ENCODE results near the gene RNF19B.

DNA sequence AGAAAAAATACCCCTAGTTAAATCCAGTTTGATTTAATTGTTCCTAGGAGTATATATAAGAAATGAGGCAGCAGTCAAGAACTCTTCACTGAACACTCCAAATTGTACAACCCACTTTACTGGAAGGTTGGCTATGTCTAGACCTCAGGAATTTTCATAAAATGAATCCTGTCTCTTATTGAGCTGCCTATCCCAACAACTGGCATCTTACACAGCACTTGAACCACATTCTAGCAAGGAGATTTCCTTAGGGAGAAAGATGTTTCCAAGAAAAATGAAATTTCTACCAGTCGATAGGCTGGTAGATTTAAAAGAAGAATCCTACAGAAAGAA is 16.3 kb downstream of the RNF19B start:
- TF ChIP-seq, protein P1, sequence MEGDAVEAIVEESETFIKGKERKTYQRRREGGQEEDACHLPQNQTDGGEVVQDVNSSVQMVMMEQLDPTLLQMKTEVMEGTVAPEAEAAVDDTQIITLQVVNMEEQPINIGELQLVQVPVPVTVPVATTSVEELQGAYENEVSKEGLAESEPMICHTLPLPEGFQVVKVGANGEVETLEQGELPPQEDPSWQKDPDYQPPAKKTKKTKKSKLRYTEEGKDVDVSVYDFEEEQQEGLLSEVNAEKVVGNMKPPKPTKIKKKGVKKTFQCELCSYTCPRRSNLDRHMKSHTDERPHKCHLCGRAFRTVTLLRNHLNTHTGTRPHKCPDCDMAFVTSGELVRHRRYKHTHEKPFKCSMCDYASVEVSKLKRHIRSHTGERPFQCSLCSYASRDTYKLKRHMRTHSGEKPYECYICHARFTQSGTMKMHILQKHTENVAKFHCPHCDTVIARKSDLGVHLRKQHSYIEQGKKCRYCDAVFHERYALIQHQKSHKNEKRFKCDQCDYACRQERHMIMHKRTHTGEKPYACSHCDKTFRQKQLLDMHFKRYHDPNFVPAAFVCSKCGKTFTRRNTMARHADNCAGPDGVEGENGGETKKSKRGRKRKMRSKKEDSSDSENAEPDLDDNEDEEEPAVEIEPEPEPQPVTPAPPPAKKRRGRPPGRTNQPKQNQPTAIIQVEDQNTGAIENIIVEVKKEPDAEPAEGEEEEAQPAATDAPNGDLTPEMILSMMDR (IDR thresholded peaks at IDR 0.05) = no peak
- TF ChIP-seq POLR2A (IDR thresholded peaks at IDR 0.05) = no peak
